GM10266 (cell line): ENCODE data around the gene TNNT2.

Source experiments
- DNase-seq: peaks from one replicate; pipeline ENCODE4 v3.0.0; 2012; ENCODE audit errors: extremely low spot score
- CTCF ChIP-seq: IDR thresholded peaks from 2 replicates; pipeline ENCODE4 v1.5.1; 2012; ENCODE audit warnings: mild to moderate bottlenecking, low read depth; ENCODE audit not compliant: control insufficient read depth, insufficient read depth; ENCODE audit errors: missing control alignments

The TNNT2 gene

GRCh38 chr1:201346337-201346939 is 31.0 kb downstream of the TNNT2 start:
- DNase-seq: peak; percentile 34
- TF ChIP-seq CTCF: peak; percentile 32

DNA sequence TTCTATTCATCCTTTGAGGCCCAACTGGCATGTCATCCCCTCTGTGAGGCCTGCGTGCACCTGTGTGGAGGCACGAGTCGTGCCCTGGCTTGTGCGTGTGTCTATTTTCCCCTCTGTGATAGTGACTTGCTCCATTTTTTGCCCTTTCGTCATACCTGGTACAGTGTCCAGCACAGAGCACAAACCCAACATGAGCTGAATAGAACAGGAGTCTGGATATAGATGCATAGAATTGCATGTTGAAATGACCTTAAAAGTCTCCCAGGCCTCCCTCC is 32.5 kb downstream of the TNNT2 start:
- DNase-seq: no peak
- TF ChIP-seq CTCF: no peak

DNA sequence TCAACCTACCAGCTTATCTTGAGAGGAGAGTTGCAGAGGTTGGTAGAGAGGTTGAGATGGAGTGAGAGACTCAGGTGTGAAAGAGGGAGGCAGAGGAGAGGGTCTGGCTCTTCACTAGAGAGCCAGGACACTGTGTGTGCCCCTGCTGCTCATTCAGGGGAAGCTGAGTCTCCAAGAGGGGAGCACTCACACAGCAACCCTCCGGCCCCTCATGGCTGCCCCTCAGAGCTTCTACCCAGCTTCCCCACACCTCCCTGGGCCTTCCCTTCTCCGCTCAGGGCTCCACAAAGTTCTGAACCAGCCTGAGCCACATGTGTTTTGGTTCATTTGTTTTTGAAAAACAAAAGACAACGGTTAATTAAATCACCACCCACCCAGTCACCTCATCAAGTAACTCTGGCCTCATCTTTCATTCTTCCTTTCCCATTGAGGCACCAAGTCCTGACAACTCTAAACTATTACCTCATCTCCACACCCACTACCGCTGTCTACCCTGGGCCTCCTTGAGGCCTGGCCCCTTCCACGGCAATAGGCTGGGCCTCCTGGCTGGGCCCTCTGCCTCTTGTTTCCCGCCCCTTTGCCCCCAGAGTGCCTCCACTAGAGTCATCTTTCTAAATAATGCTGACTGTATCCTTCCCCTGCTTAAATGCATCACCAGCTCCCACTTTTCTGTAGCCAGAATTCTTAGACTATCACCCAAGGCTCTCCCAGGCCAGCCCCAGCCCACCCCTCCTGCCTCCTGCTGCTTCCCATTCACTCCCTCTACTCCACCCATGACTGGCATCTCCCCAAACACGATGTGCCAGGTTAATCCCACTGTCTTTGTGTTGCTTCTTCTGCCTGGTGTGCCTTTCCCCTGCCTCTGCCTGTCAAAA is 33.0 kb downstream of the TNNT2 start:
- no peak for DNase-seq
- TF ChIP-seq CTCF: no peak

DNA sequence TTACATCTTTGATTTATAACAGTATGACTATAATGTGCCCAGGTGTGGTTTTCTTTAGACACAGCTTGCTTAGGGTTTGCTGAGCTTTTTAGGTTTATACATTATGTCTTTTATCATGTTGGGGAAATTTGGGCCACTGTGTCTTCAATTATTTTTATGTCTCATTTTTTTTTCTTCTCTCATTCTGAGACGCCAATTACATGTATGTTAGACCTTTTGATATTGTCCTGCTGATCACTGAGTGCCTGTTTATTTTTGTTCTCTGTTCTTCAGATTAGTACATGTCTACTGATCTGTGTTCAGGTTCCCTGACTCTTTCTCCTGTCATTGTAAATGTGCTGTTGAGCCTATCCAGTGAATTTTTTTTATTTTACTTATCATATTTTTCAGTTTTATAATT is 36.1 kb downstream of the TNNT2 start:
- no peak for TF ChIP-seq CTCF

GRCh38 chr1:201336711-201337450 is 40.6 kb downstream of the TNNT2 start:
- no peak for DNase-seq
- TF ChIP-seq CTCF: no peak

More for the DNA sequence above, 36.1 kb downstream of the TNNT2 start:
- DNase-seq: no peak

- DNase-seq: no peak
- no peak for TF ChIP-seq CTCF
These were observed 41.6 kb downstream of the TNNT2 start for GRCh38 chr1:201335901-201336300.
